NAMALWA (cell line): ENCODE measurements around the gene RAB22A.
"Not testable (repeated sequence)": the region's sequence is repeated elsewhere in the genome, so short reads cannot be mapped to it uniquely, and the experiment has no call there.

Experiments
- DNase-seq: peaks from one replicate; pipeline ENCODE4 v3.0.0-alpha.2; 2015; ENCODE audit warnings: low spot score

The RAB22A gene

GRCh38 chr20:58388882-58389323 is 79.4 kb downstream of the RAB22A start, which contains the start of gene VAPB:
Gene VAPB (plus strand): TSS chr20:58389229. CDS start chr20:58389460, 231 bp downstream.
- DNase-seq, result peak; percentile 96

DNA sequence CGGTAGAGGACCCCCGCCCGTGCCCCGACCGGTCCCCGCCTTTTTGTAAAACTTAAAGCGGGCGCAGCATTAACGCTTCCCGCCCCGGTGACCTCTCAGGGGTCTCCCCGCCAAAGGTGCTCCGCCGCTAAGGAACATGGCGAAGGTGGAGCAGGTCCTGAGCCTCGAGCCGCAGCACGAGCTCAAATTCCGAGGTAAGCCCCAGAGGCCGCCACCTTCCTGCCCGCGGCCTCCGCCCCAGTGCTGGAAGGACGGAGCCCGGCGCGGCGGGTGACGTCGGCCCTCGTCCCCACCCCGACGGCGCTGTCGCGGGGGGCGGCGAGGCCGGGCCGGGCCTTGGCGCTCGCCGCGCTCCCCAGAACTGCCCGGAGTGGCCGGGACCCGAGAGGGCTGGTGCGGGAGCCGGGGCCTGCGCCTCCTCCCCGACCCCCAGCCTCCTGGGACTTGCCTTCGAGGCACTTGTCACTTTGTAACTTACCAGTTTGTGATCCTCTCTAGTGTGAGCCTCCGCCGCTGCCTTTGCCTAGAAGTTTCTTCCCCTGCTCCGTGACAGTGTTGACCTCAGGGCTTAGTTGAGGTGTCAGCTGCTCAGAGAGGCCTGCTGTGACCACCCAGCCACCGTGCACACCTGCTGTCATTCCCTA is 79.9 kb downstream of the RAB22A start:
- peak; percentile 59 for DNase-seq

GRCh38 chr20:58389968-58390658 is 80.6 kb downstream of the RAB22A start:
- no peak for DNase-seq

DNA sequence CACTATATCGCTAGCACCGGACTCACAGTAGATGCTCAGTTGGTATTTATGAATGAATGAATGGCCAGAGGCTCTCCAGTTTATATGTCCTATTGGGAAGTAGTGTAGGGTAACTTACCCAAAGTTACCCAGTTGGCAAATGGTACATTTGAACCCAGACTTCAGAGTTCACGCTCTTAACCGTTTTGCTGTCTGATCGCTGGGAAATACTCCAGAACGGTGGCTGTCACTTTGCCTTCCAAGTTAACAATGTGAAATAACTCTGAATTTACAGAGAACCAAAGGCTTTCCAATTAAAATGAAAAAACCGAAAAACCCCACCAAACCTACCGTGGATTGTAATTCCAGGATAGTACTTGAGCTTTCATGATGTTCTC is 81.1 kb downstream of the RAB22A start:
- no peak for DNase-seq

DNA sequence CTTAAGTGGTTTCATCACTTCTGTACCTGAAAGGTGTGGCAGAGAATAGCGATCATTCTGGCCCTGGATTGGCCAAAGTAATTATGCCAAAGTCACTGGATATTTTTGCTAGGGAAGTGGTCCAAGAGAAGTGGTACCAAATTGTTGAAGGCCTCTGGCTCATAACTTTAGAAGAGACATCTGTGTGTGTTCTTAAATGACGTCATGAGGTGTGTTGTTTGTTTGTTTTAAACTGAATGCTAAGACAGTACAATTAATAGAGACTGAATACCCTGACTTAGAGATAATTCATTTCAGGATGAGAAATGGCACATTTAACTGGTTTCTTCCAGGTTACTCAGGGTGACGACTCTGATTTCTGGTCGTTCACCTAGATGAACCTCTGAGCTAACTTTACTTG is 82.8 kb downstream of the RAB22A start:
- no peak for DNase-seq

- no peak for DNase-seq
Measured at GRCh38 chr20:58393299-58393698, 83.8 kb downstream of the RAB22A start.

- DNase-seq, result no peak
Measured at GRCh38 chr20:58394801-58395200, 85.3 kb downstream of the RAB22A start.

DNA sequence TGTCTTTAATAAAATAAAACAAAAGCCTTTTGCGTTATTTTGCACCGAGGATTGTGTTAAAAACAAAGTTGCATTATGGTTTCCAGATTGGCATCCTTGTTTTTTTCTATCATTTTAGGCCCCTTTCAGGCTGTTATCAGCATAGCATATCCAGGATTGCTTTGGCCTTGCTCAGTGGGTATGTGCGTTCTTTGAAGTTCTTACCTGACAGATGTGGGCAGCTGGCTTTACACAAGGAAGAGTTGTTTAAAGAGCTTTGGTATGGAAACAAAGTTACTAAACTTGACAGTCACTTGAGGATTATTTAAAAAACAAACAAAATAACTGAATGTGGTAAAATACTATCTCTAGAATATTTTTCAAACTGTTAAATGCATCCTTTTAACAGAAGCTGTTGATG is 86.1 kb downstream of the RAB22A start:
- no peak for DNase-seq

- DNase-seq, result no peak
Measured at GRCh38 chr20:58397429-58397828, 87.9 kb downstream of the RAB22A start.

DNA sequence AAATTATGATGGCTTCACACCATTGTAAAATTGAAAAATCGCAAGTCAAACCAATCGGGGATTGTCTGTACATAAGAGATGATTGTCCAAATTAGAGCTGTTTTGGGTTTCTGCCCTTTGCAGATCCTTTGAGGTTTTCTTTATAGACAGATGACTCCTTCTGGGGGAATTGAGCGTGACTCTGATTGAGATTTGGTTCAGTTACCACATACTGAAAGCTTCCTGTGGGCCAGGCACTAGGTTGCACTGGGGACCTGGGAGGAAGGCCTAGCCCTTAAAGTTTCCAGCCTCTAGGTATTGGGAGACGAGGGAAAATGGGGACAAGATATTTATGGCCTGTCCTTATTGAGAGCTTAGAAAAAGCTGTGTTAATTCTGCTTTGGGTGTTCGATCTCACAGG is 88.7 kb downstream of the RAB22A start:
- DNase-seq, result no peak

- DNase-seq, result no peak
Measured at GRCh38 chr20:58399926-58400325, 90.4 kb downstream of the RAB22A start.

DNA sequence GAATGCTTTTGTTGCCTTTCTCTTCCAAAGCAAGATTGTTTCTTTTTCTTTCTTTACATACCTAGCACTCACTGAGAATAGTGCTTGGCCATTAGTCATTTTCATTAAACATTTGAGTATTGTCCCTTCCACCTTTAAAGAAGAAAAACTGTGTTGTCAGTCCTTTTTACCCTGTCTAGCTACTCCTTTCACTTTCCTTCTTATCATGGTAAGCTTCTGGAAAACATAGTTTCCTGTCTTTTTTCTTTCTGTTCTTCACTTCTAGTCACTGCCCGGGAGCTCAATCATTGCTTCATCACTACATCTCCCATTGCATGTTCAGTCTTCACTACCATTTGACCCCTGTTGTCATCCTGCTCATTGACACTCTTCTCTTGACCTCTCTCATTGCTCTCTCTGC is 91.6 kb downstream of the RAB22A start:
- DNase-seq, result no peak

- no peak for DNase-seq
Measured at GRCh38 chr20:58402305-58402704, 92.8 kb downstream of the RAB22A start.

GRCh38 chr20:58402827-58403226 is 93.3 kb downstream of the RAB22A start:
- no peak for DNase-seq

- no peak for DNase-seq
Measured at GRCh38 chr20:58403272-58403671, 93.8 kb downstream of the RAB22A start.

DNA sequence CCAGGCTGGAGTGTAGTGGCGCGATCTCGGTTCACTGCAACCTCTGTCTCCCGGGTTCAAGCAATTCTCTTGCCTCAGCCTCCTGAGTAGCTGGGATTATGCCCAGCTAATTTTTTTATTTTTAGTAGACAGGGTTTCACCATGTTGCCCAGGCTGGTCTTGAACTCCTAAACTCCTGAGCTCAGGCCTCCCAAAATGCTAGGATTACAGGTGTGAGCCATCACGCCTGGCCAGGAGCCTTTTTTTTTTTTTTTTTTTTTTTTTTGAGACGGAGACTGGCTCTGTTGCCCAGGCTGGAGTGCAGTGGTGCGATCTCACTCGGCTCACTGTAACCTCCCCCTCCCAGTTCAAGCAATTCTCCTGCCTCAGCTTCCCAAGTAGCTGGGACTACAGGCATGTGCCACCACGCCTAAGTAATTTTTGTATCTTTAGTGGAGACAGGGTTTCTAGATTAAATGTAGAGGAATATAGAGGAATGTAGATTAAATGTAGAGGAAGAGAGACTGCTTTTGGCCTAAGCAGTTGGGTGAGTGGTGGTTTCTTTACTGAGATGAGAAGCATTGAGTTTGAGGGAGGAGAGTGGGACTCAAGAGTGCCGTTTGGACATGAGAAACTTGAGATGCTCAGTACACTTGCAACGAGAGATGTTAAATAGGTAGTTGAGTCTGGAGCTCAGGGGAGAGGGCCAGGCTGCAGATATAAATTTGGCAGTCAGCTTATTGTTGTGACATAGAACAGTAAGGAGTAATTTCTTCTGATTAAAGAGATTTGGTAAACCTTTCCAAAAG is 96.2 kb downstream of the RAB22A start:
- no peak for DNase-seq

GRCh38 chr20:58406422-58407001 is 97.0 kb downstream of the RAB22A start:
- no peak for DNase-seq

DNA sequence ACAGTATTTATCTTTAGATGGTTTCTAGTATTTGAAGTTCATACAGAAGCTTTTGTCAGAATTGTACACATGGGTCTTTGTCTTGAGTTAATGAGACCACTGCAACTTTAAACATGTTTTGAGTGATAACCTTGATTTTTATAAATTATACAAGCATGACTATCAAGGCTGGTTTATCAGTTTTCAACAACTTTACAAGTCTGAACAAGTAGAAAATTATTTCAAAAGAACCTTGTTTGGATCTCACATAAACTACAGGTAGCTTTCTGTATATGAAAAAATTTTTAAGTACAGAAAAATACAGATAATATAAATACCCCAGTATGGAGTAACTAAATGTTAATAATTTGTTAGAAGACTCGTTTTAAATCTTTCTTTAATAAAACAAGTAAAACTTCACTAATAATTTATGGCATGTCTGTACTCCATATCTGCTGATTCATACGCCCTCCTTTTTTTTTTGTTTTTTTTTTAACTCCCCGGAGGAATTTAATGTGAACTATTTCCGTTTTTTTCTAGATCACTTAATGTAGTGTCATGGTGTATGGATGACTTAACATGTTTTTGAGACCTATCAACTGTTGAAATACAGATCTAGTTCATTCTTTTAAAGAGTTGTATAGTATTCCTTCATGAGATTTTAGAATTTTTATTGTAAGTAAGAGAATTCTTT is 97.8 kb downstream of the RAB22A start:
- no peak for DNase-seq

DNA sequence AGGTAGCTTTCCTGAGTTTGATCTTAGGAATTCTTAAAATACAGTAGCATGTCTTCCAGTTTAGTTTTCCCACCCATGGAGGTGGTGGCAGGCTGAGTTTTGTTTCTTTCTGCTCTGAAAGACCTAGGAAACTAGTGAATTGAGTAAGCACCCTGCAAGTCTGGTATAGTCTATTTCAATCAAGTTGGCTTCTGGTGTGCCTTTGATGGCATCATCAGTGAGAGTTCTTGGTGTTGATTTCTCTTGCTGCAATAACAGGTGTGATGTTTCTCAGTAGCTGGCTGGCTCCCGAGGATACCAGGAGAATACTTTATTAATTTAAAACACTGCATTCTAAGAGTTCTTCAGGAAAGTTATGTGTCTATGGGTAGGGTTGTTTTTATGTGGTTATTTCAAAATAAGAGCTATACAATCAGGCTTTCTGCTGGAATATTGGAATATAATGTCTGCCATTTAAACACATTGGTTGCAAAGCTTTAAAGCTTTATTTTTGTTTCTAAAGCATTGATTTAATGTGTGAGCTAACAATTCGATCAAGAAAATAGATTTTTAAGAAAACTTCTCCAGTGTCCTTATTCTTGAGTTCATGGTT is 98.5 kb downstream of the RAB22A start:
- no peak for DNase-seq

DNA sequence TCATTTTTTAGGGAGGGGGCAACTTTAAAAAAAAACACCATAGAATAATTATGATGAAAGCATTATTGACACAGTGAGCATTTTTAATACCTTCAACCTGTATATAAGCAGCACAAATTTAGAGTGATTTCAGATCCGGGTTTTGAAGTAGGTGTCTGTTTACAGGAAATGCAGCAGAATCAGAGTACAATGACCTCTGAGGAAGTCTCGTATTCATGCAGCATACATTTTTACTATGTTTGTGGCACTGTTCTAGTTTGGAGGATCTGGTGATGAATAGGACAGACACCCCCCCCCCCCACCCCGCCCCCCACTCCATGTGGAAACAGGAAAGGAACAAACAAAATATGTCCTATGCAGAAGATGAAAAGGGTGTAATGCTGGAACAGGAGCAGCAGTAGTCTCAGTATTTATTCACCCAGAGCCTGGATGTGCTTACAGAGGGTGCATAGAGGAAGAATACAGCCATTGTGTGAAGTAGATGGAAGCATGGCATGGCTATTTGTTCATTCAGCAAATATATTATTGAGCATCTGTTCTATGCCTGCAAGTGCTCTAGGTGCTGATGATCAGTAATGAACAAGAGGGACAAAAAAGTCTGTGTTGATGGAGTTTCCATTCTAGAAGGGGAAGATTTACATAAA is 99.2 kb downstream of the RAB22A start:
- DNase-seq, result no peak

GRCh38 chr20:58414216-58414615 is 104.7 kb downstream of the RAB22A start:
- not testable (repeated sequence) for DNase-seq
